ENCODE data around the gene CASP10. TPM values are rescaled to one million over a fixed set of nuclear protein-coding genes. Genes with fewer than 3 reads are reported as not detected.

Gene CASP10
- total RNA-seq, 4 donors from 2014 or later: 9.0 to 22.0 (median 15.0) TPM

GRCh38 chr2:201257956-201258665, 75.2 kb downstream of the CASP10 start:
- Histone ChIP-seq H3K27ac (peak overlapping the region; percentile 90 to 96 (median 92)), H3K4me3 (peak overlapping the region; percentile 38 to 68 (median 64)), H3K27me3 (no peaks in the 10 kb centered on the region), H3K36me3 (no peaks in the 10 kb centered on the region), H3K4me1 (peaks cover 28 to 90% (median 39%) of the 10 kb centered on the region in 3 donors), H3K9me3 (no peaks in the 10 kb centered on the region)
- peak in 2 of 6 experiments; percentile 4 to 10 for TF ChIP-seq CTCF (IDR thresholded peaks at IDR 0.05)
- peak in 1 of 4 donors; percentile 37 for TF ChIP-seq POLR2A (IDR thresholded peaks at IDR 0.05)
- peak; percentile 68 for DNase-seq
- WGBS, 2 donors: 0% methylated on average over 9 to 10 of the region's 10 CpGs
- intact Hi-C loops (cut with DNase I): no loop called here

- peak in 1 of 6 experiments; percentile 11 for TF ChIP-seq CTCF (IDR thresholded peaks at IDR 0.05)
- TF ChIP-seq POLR2A (IDR thresholded peaks at IDR 0.05): no peak
- H3K4me3 ChIP-seq: peak overlapping the region; percentile 38 to 68 (median 64)
- no peaks in the 10 kb centered on the region for H3K36me3 ChIP-seq
- peaks cover 28 to 92% (median 34%) of the 10 kb centered on the region in 3 donors for H3K4me1 ChIP-seq
- 20 to 22% methylated on average over 15 of the region's 15 CpGs for WGBS, 2 donors
- no peaks in the 10 kb centered on the region for H3K27me3 ChIP-seq
- H3K9me3 ChIP-seq: no peaks in the 10 kb centered on the region
- intact Hi-C loops (cut with DNase I): no loop called here
- DNase-seq: peak; percentile 7
- H3K27ac ChIP-seq: peak overlapping the region; percentile 90 to 96 (median 92)
Observed at GRCh38 chr2:201258666-201259615, 76.0 kb downstream of the CASP10 start.

- peaks cover 23 to 83% (median 24%) of the 10 kb centered on the region in 3 donors for H3K4me1 ChIP-seq
- H3K27me3 ChIP-seq: no peaks in the 10 kb centered on the region
- no peaks in the 10 kb centered on the region for H3K36me3 ChIP-seq
- peak within 1 kb of the TSS; percentile 90 to 96 (median 92) for H3K27ac ChIP-seq
- peak within 1 kb of the TSS; percentile 9 to 68 (median 64) for H3K4me3 ChIP-seq
- intact Hi-C loops (cut with DNase I): no loop called here
- peak in 2 of 4 donors; percentile 47 to 80 for TF ChIP-seq POLR2A (IDR thresholded peaks at IDR 0.05)
- TF ChIP-seq CTCF (IDR thresholded peaks at IDR 0.05): no peak
- no peak for DNase-seq
- H3K9me3 ChIP-seq: no peaks in the 10 kb centered on the region
- WGBS, 2 donors: 44 to 60% methylated on average over 10 of the region's 10 CpGs
Observed at GRCh38 chr2:201260302-201260800, 77.4 kb downstream of the CASP10 start, which contains the start of gene CASP8. Gene CASP8, plus strand, starts transcription at chr2:201260536. Its CDS starts 5,951 bp downstream, at chr2:201266487.

GRCh38 chr2:201261471-201261870, 78.5 kb downstream of the CASP10 start:
- WGBS, 2 donors: 29 to 60% methylated on average over 9 of the region's 9 CpGs
- Histone ChIP-seq H3K4me3 (peak overlapping the region; percentile 3 to 50 (median 31)), H3K9me3 (no peaks in the 10 kb centered on the region), H3K36me3 (peaks cover 0 to 5% (median 0%) of the 10 kb centered on the region in 3 donors), H3K4me1 (peaks cover 15 to 75% (median 19%) of the 10 kb centered on the region in 3 donors), H3K27ac (peak overlapping the region; percentile 7 to 96 (median 90)), H3K27me3 (no peaks in the 10 kb centered on the region)
- DNase-seq: no peak
- no peak for TF ChIP-seq CTCF (IDR thresholded peaks at IDR 0.05)
- TF ChIP-seq POLR2A (IDR thresholded peaks at IDR 0.05): no peak
- intact Hi-C loops (cut with DNase I): no loop called here

Data from esophagus squamous epithelium (tissue), 5 donors.